HG02642 (cell line): ENCODE results near the gene PLXNA2.

ENCODE experiments used
- ATAC-seq: cut with Tn5 transposase; IDR thresholded peaks from one replicate; pipeline ENCODE4 v1.9.1; 2021; ENCODE audit warnings: mild to moderate bottlenecking; ENCODE audit not compliant: unreplicated experiment, poor library complexity

The PLXNA2 gene

DNA sequence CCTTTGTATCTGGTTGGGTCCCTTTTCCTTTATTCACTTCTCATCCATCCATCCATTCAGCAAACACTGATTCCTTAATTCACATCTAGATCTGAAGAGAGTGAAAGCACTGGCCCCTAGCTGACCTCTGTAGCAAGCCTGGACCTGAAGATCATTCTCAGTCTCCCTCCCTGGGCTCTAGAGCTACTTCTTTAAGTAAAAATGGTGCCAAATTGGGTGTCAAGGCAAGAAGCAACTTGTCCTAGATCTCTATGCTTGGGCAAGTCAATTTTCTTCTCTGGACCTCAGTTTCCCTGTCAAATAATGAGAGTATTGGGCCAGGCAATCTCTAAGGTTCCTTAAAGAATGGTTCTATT is 36.1 kb downstream of the PLXNA2 start:
- no peak for ATAC-seq

DNA sequence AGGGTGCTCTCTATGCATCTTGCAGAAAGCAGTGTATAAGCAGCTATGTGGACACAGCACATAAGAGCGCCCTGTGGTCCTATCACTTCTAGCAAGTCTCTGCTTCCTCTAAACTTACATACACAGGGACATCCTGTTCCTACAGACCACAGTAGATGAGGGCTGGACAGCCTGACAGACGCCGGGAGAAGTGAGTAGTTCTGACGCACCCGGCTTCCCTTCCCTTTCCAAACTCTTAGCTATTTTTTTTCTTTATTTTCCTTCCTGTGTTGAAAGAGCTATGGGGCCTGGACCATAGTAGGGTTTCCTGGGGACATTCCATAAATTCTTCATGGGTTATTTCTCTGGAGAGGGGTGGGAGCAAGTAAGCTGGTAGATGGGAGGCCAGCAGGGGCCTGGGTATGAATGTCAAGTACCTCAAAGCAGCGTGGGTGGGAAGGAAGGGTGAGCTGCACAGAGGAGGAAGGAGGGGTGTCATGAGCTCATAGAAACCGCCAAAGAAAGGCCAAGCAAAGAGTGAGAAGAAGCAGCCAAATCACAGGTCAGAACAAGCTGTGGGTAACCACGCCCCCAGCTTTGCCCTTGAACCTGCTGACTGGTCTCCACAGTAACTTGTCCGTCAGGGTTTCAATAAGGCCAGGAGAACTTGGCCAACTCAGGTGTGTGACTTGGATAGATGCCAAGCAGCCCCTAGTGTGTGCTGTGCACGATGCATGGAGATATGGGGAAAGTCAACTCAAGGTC is 36.6 kb downstream of the PLXNA2 start:
- no peak for ATAC-seq

DNA sequence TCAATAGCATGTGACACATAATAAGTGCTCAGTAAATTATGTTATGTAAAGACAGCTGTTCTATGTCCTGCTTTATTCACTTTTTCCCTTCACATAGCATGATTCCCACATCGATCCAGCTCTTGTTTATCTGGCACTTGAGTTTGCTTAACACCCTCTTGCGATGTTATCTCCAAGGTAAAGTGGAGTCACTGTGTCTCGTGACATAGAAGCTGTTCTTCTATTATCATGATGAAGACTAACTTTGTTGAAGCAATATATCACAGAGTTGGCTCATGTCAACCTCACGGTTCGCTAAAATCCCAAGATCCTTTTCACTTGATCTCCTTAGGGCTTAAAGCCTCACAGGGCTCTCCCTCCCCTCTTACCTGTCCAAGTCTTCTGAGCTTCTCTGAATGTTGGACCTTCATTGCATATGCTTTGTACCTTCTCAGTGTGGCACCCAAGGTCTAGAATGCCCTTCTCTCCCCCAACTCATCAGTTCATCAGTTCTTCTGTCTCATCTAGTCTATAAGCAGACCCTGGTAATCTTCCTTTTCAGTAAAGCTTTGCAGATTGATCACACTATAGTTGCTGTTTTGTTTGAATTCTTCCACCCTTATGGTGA is 38.0 kb downstream of the PLXNA2 start:
- ATAC-seq = no peak

DNA sequence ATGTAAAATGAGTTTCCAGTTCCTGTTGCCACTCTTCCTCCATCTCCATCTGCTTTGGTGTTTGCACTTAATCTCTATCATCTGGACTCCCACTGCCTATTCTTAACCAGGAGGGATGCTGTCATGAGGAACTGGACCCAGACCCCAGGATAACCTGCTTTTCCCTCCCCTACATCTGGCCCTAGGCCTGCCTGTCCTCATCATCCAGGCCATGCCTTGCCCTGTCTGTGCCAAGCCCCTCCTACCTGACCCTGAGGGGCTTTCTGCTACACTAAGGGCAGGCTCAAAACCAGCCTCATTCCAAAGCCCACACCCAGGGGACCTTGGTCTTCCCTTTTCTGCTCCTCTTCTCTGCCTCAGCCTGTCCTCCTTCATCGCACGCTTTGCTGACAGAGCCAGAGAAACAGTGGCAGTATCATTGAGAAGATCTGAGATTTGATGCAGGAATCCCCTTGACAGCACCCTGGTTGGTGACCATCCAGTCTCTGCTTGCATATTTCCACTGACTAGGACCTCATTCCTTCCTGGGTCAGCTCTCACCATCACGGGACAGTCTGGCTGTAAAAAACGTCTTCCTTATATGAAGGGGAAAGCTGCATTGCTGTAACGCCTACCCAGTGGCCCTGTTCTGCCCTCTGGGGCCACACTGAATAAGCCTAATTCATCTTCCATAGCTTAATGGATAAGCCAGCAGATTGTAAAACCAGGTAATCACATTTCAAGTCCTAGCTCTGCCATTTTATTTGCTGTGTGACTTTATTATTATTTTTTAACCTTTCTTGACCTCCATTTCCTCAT is 38.8 kb downstream of the PLXNA2 start:
- ATAC-seq = no peak

DNA sequence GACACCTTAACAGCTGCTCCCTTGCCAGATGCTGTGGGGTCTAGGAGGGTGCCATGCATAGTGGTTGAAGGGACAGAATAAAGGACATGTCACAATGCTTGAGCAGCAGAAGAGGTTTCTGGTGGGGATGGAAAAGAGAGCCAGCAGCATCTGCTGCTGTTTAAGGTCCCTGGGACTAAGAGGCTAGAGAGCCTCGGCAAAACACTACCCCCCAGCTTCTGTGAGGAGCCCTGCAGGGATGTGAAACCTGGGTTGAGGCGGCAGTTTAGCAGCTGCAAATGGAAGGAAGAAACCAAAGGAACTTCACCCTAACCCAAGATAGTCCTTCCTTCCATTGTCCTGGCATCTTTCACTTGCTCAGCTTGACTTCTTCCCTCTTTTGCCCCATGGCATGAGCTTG is 39.4 kb downstream of the PLXNA2 start:
- no peak for ATAC-seq

DNA sequence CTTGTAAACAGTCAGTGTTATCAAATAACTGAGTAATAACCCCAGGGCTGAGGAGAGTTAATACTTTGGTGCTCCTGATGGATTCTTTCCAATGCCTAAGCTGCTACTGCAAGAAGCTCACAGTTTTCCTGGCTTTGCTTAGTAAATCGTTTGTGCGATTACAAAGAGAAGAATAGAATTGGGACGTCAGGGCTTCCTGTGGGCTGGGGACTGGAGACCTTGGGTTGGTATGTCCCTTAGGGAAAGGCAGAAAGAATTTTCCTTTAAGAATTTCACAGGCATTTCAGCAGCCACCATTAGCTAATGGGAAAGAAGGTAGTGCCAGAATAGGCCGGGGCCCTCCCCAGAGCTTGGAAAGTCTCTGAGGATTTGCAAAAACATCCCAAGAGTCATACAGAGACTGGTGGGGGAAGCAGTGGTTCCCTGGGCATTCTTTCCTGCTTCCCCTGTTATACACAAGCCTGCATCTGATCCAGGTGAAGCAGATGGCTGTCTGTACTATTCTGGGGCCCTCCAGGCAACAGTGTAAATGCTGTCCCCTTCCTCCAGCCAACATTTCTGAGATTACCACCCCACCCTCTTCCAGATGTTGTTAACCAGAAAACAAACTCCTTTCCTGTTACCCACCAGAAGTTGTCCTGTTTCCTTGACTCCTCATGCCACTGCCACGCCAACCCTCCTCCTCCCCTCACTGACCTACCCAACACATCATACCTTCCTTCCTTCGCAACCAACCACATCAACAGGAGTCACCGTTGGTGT is 40.2 kb downstream of the PLXNA2 start:
- ATAC-seq = no peak

DNA sequence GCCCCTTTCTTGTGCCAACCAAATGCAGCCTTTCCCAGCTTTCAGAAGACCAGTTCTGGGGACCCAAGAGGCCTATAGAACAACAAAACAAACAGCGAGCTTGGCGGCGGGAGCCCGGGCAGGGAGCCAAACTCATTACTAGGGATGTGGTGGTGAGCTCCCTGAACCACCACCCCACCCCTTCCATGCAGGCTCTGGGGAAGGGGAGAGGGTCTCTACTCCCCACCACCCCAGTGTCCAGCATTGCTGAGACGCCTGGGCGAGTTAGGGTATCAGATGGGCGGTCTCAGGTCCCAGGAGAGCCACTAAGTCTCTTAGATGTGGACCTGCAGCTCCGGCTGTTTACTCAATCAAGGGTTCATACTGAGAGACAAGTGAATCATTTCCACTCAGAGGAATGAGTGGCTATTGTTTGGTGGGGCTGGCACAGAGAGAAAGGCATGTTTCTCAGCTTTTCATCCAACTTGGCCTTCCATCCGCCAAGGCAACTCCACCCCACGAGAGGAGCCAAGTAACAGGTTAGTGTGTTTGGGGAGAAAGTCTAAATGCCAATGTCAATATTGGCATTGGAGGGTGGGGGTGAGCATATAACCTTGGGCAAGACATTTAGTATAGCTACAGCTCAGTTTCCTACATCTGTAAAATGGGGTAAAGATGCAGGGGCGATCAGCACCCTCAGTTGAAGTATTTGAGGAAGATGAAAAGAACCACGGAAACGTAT is 40.9 kb downstream of the PLXNA2 start:
- ATAC-seq = no peak

DNA sequence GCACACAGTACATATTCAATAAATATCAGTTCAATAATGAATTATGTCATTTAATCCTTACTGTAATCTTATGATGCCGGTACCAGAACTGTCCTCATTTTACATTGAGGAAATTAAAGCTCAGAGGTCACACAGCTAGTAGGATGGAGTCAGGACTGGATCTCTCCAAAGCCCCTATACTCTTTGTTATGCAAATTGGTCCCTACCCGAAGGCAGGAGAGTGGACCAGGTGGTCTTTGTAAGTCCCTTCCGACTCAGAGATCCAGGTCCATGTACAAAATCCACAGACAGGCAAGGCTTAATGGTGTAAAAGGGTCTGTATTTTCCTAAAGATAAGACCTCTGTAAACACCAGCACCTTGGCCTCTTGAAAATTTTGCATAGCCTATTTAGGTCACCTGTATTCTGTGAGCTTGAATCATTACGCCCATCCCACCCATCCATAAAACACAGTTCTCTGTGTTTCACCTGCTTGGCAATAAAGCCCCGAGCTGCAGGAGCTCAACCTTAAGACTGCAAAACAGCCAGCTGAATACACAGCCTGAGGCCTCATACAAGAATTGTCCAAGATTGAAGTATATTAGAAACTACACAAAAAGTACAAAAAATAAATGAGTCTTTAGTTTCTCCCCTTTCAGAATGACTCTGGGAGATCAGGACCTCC is 41.7 kb downstream of the PLXNA2 start:
- ATAC-seq = no peak

DNA sequence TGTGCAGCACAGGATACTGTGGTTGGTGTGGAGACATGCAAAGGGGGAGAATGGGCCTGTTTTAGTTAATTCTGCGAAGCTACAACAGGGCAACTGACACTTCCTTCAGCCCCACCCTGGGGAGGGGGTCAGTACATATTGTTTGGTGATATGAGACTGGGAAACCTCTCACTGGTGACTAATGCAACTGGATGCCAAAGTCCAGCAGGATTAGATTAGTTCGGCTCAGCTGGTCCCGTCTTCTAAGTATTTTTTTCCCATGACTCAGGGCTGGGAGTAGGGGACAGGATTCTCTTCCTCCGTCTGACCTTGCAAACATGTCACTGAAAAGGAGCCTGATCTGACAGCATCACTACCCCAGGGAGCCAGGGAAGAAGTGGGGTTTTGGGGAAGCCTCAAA is 43.0 kb downstream of the PLXNA2 start:
- ATAC-seq = no peak

DNA sequence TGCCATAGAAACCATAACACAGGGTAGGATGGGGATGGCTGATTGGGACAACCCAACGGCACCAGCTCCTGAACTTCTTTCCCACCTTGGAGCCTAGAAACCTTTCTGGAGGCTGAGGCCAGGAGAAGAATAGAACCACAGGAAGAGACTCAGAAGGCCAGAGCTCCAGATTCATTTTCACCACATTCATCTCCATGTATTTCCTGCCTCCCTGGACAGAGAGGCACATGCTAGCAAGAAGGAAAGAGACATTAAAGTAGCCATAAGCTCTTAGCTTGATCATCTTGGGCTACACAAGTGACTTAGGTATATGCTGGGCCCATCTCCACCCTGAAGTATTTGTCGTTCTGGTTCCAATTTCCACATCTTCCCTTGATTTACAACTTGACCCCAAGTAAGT is 44.1 kb downstream of the PLXNA2 start:
- ATAC-seq = no peak

DNA sequence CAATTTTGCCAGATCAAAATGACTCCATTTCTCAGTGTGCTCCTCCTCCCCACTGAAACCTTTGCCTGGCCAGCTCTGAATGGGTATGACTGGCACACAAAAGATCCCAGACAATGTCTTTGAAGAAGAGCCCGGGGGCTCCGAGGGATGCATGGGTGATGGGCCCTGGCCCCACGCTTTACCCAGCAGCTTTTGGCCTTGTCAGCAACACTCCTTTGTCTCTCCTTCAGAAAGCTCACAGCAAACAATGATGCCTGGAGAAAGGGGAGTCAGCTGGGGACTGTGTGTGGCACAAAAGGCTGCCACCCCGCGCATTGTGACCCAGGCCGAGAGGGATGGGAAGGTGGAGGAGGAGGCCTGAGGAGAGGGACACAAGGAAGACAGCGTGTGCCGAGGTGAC is 45.9 kb downstream of the PLXNA2 start:
- ATAC-seq = no peak

DNA sequence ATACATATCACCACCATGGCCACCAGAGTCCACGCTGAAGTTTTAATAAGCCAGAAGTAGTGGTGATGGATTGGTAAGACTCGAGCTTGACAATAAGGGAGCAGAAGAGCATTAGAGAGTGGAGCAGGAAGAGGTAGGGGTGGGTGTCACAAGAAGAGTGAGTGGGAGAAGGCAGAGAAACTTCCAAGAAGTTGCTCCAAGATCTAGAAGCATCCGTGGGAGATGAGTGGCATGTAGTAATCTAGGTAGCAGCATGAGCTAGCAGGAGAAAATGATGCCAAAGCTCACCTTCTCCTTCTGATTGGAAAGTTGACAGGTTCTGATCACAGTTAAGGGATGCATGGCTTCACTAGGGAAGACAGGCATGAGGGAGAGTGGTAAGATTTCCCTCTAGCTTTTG is 49.2 kb downstream of the PLXNA2 start:
- ATAC-seq = no peak

DNA sequence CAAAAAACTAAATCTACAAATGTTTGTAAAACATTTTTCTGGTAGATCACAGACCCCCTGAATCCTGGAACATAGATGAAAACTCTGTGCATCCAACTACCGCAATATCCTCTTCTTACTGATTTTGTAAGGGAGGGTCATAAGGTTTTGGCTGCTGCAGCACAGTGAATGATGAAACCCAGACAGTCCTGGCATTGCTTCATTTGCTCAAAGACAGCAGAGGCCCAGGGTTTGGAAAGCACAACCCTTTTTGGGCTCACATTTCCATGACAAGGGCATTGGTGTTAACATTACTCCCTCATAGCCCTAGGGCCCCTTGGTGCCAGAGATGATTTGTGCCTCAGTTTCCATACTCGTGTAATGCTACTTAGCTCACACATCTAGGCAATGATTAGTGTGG is 51.2 kb downstream of the PLXNA2 start:
- ATAC-seq = no peak

DNA sequence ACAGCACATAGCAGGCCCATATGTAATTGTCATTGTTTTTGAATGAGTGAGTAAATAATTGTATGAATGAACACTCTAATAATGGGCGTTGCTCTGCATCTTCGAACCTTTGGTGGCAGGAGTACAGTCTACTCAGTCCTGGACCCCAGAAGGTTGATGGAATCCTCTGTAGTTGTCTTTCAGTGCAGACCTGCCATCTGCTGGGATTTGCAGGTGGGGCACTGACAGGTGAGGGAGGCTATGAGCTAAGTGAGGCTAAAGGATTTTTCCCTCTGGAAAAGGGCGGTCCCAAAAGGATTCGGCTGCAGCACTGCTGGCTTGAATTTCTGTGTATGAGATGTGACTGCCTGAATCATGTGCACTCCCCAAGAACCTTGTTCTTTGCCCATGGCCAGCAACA is 53.4 kb downstream of the PLXNA2 start:
- no peak for ATAC-seq

DNA sequence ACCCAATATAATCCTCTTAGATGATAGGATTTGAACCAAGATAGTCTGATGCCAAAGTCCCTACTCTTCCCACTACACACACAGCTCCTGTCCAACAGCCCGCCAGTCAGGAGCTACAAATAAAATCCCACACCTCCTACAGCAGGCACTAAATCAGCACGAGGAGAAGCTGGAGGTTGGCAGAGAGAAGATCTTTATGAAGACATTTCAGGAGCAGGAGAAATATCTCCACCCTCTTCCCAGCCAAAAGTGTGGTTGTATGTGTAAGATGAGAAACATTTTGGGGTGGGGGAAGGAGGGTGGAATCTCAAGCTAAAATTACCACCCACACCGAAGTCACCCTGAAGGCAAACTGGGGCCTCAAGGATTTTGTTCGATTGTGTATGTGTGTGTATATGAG is 54.5 kb downstream of the PLXNA2 start:
- no peak for ATAC-seq

DNA sequence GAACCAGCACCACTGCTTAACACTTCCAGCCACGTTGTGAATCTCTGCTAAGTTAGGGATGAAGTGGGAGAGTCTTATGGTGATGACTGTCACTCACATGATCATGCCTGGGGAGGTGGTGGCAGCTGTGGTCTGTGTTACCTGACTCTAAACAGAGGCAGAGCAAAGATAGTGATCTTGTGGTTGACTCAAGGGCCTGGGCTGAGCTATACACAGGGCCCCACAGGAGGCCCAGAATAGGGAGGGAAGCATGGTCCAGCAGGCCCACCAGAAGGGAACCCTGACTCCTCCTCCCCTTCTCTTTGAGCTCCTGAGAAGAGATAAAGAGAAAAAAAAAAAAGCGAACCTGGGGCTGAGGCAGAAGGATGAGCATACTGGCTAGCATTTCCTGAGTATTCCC is 55.0 kb downstream of the PLXNA2 start:
- ATAC-seq = no peak

DNA sequence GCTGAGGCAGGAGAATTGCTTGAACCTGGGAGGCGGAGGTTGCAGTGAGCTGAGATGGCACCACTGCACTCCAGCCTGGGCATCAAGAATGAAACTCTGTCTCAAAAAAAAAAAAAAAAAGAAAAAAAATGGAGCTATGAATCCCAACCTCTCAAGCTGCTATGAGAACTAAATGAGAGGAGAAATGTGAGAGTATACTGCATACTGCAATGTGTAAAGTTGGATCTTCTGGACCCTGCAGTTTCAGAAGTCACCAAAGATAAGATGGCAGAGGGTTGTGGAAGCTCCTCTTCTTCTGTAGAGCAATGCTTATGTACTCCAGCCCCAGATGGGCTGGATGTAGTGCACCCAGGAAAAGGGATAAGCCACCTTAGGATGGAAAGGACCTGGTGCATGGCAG is 55.6 kb downstream of the PLXNA2 start:
- ATAC-seq = no peak

DNA sequence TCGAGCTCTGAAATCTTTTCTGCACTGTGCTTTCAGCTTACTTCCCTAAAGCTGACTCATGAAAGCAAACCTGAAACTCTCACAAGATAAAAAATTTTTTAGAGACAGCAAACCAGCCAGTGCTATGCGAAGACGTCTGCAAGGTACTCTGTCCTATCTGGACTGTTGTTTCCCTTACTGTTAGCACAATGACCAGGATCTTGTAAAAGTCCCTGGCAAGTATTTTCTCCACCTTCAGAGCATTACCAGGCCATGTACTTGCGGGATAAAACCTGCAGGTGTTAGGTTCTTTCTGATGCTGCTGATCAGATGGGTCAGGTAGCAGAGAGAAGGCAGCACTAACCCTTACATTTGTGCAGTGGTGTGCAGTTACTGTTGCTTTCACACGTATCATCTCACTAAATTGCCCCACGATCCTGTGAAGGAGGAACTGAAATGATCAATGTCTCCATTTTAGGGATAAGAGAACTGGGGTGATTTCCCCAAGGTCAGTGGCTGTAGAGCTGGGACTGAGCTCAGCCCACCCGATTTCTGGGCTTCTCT is 56.6 kb downstream of the PLXNA2 start:
- ATAC-seq = no peak

DNA sequence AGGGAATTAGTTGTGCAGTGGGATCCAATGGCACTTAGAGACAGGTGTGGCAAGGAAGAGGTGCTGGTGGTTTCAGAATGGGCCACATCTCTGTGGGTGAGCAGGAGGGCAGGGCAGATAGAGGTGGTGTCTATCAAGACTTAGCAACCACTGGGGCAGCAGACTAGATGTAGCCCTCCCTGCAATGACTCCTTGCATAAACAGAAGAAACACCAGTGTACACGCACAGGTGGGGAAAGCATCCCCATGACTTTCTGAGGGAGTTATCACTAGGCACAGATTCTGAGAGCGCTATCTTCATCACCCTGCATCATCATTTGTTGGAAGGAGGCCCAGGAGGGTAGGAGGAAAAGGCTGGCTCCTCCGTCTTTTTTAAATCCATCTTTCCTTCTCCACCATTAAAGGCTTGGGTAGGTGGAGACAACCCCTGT is 58.4 kb downstream of the PLXNA2 start:
- no peak for ATAC-seq
